Urinary bladder (tissue), 4 donors: Measurements from ENCODE around the gene ERCC3. TPM values are rescaled to one million over a fixed set of nuclear protein-coding genes. Genes with fewer than 3 reads are reported as not detected.
A peak's percentile ranks its signal among the peaks of the same experiment; 100 is the strongest.

Source experiments
- DNase-seq: peaks from one replicate; pipeline ENCODE4 v3.0.0-alpha.2; 2015; ENCODE audit errors: extremely low spot score
- H3K27ac ChIP-seq: one replicate; pipeline ENCODE4 v1.5.1; 2013; ENCODE audit warnings: low read depth, mild to moderate bottlenecking, moderate library complexity
- H3K36me3 ChIP-seq: one replicate; pipeline ENCODE4 v1.6.1; 2013; ENCODE audit warnings: mild to moderate bottlenecking, moderate library complexity; ENCODE audit not compliant: insufficient read depth
- H3K4me1 ChIP-seq: one replicate; pipeline ENCODE4 v1.6.1; 2013; ENCODE audit warnings: mild to moderate bottlenecking, moderate library complexity; ENCODE audit not compliant: insufficient read depth
- H3K4me3 ChIP-seq: one replicate; pipeline ENCODE4 v1.5.1; 2013; ENCODE audit warnings: low read depth, low read length
- WGBS: extraction: QIAGEN DNeasy Blood & Tissue Kit; methylation state at CpG from one replicate; pipeline ENCODE4 v1.1.7; 2013; 5-methylcytosine and 5-hydroxymethylcytosine counted together
- polyA plus RNA-seq: library from polyadenylated mRNA; stranded (reverse); fragments of 200-250 nt; gene quantifications from one replicate; pipeline ENCODE4 v1.2.3, GENCODE V29; 2013
- total RNA-seq: library from RNA; depleted of rRNA; stranded (reverse); fragments of >200 nt; gene quantifications from one replicate; pipeline ENCODE4 v1.2.3, GENCODE V29; 2014
- donor health status: healthy with polysubstance abuse.
- donor health status: healthy.

Gene ERCC3
- total and polyA plus RNA-seq, 2 donors = 36.0 to 38.2 TPM

DNA sequence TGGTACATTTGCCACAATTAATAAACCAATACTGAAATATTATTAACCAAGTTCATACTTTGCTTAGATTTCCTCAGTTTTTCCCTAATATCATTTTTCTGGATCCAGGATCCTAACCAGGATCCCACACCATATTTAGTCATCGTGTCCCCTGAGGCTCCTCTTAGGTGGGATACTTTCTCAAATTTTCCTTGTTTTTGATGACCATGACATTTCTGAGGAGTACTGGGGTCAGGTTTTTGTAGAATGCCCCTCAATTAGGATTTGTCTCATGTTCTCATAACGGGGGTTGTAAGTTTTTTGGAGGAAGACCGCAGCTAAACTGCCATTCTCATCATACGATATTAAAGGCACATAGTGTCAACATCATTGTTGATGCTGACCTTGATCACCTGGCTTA lies 15.5 kb upstream of the ERCC3 start:
- Histone ChIP-seq H3K36me3 (peaks cover 4% of the 10 kb centered on the region), H3K4me3 (no peak overlapping the region), H3K27ac (no peak overlapping the region), H3K4me1 (no peaks in the 10 kb centered on the region)
- 92% methylated on average over 4 of the region's 4 CpGs for whole genome bisulfite sequencing
- no peak for DNase-seq

DNA sequence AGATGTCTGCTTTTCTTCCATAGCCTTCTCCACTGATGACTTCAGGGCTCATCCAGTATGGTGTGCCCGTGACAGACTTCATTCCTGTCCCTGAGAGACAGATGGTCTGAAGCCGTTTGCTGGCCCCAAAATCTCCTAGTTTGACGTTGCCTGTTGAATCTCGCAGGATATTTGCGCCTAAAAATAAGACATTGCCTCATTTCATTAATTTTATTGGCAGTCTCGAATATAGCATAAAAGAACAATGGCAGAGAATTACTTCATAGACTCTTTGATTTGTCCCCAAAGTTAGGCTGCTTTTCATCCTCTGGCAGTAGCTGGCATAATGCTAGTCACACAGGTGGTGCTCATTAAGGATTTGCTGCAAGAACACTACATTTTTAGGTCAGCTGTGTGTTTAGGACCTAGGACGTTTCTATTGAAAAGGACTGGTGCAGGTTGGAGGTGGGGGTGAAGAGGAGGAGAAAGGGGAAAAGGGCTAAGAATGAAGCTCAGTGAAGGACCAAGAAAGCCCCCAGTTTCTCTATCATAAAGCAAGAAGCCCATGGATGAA lies 14.7 kb upstream of the ERCC3 start:
- Histone ChIP-seq H3K27ac (no peak overlapping the region), H3K36me3 (peaks cover 4% of the 10 kb centered on the region), H3K4me3 (no peak overlapping the region), H3K4me1 (no peaks in the 10 kb centered on the region)
- no peak for DNase-seq
- 85% methylated on average over 7 of the region's 7 CpGs for WGBS

GRCh38 chr2:127305990-127306585 lies 12.1 kb upstream of the ERCC3 start:
- Histone ChIP-seq H3K36me3 (peaks cover 2% of the 10 kb centered on the region), H3K27ac (no peak overlapping the region), H3K4me3 (no peak overlapping the region), H3K4me1 (no peaks in the 10 kb centered on the region)
- DNase-seq = no peak
- 83% methylated on average over 4 of the region's 4 CpGs for WGBS

GRCh38 chr2:127302168-127302567 lies 8.2 kb upstream of the ERCC3 start:
- Histone ChIP-seq H3K27ac (no peak overlapping the region), H3K36me3 (no peaks in the 10 kb centered on the region), H3K4me1 (no peaks in the 10 kb centered on the region), H3K4me3 (no peak overlapping the region)
- WGBS = 94% methylated on average over 1 of the region's 1 CpG
- DNase-seq = no peak

DNA sequence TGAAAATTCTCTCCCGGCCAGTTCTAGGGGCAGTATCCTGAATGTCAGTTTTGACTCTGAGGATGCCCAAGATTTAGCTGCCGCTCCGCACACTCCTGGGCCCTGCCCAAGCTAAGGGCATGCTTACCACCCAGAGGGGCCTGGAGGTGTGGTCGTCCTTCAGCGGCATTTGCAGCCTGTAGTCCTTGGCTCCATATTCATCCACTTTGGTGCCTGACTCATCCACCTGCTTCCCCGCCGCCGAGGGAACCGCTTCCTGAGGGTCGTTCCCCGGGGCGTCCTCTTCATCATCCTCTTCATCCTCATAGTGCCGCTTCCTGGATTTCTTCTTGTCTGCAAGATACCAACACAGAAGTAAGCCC lies 577 bp downstream of the ERCC3 start:
- H3K4me1 ChIP-seq = peaks cover 3% of the 10 kb centered on the region
- H3K27ac ChIP-seq = no peak overlapping the region
- peaks cover 10% of the 10 kb centered on the region for H3K36me3 ChIP-seq
- 11% methylated on average over 13 of the region's 13 CpGs for WGBS
- DNase-seq = no peak
- H3K4me3 ChIP-seq = peak overlapping the region; percentile 83

- H3K4me3 ChIP-seq = no peak overlapping the region
- H3K4me1 ChIP-seq = no peaks in the 10 kb centered on the region
- peaks cover 14% of the 10 kb centered on the region for H3K36me3 ChIP-seq
- DNase-seq = no peak
- H3K27ac ChIP-seq = no peak overlapping the region
- 96% methylated on average over 3 of the region's 3 CpGs for WGBS
Observed at GRCh38 chr2:127288274-127288673, 5.7 kb downstream of the ERCC3 start.

DNA sequence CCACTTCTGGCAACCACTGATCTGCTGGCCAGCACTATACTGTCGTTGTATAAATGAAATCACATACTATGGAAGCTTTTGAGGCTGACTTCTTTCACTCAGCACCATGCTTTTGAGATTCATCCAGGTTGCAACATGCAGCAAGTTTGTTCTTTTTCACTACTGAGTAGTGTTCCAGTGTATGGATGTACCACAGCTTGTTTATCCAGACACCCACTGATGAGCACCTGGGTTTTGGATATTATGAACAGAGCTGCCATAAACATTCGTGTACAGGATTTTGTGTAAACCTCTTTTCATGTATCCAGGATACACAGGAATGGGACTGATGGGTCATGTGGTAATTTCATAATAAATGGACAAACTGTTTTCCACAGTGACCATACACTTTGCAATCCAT lies 10.7 kb downstream of the ERCC3 start:
- Histone ChIP-seq H3K36me3 (peaks cover 12% of the 10 kb centered on the region), H3K27ac (no peak overlapping the region), H3K4me3 (no peak overlapping the region), H3K4me1 (no peaks in the 10 kb centered on the region)
- 97% methylated on average over 2 of the region's 2 CpGs for WGBS
- DNase-seq = no peak

- DNase-seq = no peak
- WGBS = 84% methylated on average over 2 of the region's 2 CpGs
- Histone ChIP-seq H3K36me3 (peaks cover 10% of the 10 kb centered on the region), H3K4me3 (no peak overlapping the region), H3K4me1 (no peaks in the 10 kb centered on the region), H3K27ac (no peak overlapping the region)
Observed at GRCh38 chr2:127280693-127281092, 13.3 kb downstream of the ERCC3 start.

- WGBS = 90% methylated on average over 5 of the region's 5 CpGs
- H3K4me3 ChIP-seq = no peak overlapping the region
- no peak overlapping the region for H3K27ac ChIP-seq
- H3K36me3 ChIP-seq = peaks cover 13% of the 10 kb centered on the region
- H3K4me1 ChIP-seq = no peaks in the 10 kb centered on the region
- no peak for DNase-seq
Observed at GRCh38 chr2:127279781-127280180, 14.2 kb downstream of the ERCC3 start.

GRCh38 chr2:127278959-127279358 lies 15.0 kb downstream of the ERCC3 start:
- WGBS = 87% methylated on average over 3 of the region's 3 CpGs
- DNase-seq = no peak
- peaks cover 13% of the 10 kb centered on the region for H3K36me3 ChIP-seq
- no peak overlapping the region for H3K27ac ChIP-seq
- no peak overlapping the region for H3K4me3 ChIP-seq
- no peaks in the 10 kb centered on the region for H3K4me1 ChIP-seq

DNA sequence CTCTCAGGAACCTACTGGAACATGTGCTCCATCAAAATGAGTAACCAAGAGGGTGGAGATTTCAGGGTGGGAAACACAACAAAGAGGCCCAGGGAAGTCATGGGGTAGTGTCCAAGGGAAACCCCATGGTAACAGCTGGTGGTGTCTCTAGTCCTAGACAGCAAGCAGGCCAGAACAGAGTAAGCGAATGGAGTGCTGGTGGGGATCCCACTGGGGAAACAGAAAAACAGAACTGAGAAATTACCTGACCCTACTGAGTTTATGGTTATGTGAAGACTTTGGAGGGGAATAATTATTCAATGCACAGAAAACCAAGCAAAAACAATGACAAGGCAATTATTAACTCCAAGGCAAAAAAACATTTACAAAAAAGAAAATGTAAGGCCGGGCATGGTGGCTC lies 16.9 kb downstream of the ERCC3 start:
- 92% methylated on average over 2 of the region's 2 CpGs for WGBS
- Histone ChIP-seq H3K4me3 (no peak overlapping the region), H3K27ac (no peak overlapping the region), H3K4me1 (no peaks in the 10 kb centered on the region), H3K36me3 (peaks cover 11% of the 10 kb centered on the region)
- DNase-seq = no peak

- no peak for DNase-seq
- WGBS = 89% methylated on average over 9 of the region's 9 CpGs
Observed at GRCh38 chr2:127275789-127276188, 18.2 kb downstream of the ERCC3 start.

GRCh38 chr2:127275356-127275755 lies 18.6 kb downstream of the ERCC3 start:
- no peak for DNase-seq
- no peak overlapping the region for H3K4me3 ChIP-seq
- H3K4me1 ChIP-seq = no peaks in the 10 kb centered on the region
- H3K36me3 ChIP-seq = peaks cover 10% of the 10 kb centered on the region
- no peak overlapping the region for H3K27ac ChIP-seq
- WGBS = 92% methylated on average over 3 of the region's 3 CpGs

More at GRCh38 chr2:127275789-127276188, 18.2 kb downstream of the ERCC3 start:
- Histone ChIP-seq H3K4me3 (no peak overlapping the region), H3K4me1 (no peaks in the 10 kb centered on the region), H3K27ac (no peak overlapping the region), H3K36me3 (peaks cover 10% of the 10 kb centered on the region)

GRCh38 chr2:127270663-127271062 lies 23.3 kb downstream of the ERCC3 start:
- Histone ChIP-seq H3K36me3 (peaks cover 5% of the 10 kb centered on the region), H3K27ac (no peak overlapping the region)

More at GRCh38 chr2:127270663-127271062, 23.3 kb downstream of the ERCC3 start:
- WGBS = 98% methylated on average over 5 of the region's 5 CpGs
- no peaks in the 10 kb centered on the region for H3K4me1 ChIP-seq
- H3K4me3 ChIP-seq = no peak overlapping the region
- DNase-seq = no peak
